DLD1 (cell line): Measurements from ENCODE around the gene UVRAG.
"Not testable (repeated sequence)": the region's sequence is repeated elsewhere in the genome, so short reads cannot be mapped to it uniquely, and the experiment has no call there.

ENCODE experiments used
- in situ Hi-C: cut with HindIII; loops from 2 replicates; pipeline ENCODE4 v1.10.0; 2017; ENCODE audit warnings: low sequenced_read_pairs

Gene UVRAG

GRCh38 chr11:75910426-75911145 is 95.6 kb downstream of the UVRAG start:
- in situ Hi-C loops, result loop anchor here (25.0 kb wide), 1 partner anchor 327 kb away; no protein-coding TSS in a partner anchor

- in situ Hi-C loops, result loop anchor here (25.0 kb wide), 1 partner anchor 326 kb away; no protein-coding TSS in a partner anchor
These were observed 96.4 kb downstream of the UVRAG start for GRCh38 chr11:75911459-75911858.

GRCh38 chr11:75913984-75914383 is 99.0 kb downstream of the UVRAG start:
- in situ Hi-C loops, result loop anchor here (25.0 kb wide), 1 partner anchor 323 kb away; no protein-coding TSS in a partner anchor

- in situ Hi-C loops, result loop anchor here (25.0 kb wide), 1 partner anchor 320 kb away; no protein-coding TSS in a partner anchor
These were observed 101.9 kb downstream of the UVRAG start for GRCh38 chr11:75916882-75917281.

GRCh38 chr11:75918331-75918730 is 103.3 kb downstream of the UVRAG start:
- in situ Hi-C loops, result loop anchor here (25.0 kb wide), 1 partner anchor 319 kb away; no protein-coding TSS in a partner anchor

GRCh38 chr11:75919525-75919924 is 104.5 kb downstream of the UVRAG start:
- in situ Hi-C loops, result loop anchor here (25.0 kb wide), 1 partner anchor 318 kb away; no protein-coding TSS in a partner anchor

- in situ Hi-C loops, result loop anchor here (25.0 kb wide), 1 partner anchor 316 kb away; no protein-coding TSS in a partner anchor
These were observed 105.8 kb downstream of the UVRAG start for GRCh38 chr11:75920848-75921247.

- in situ Hi-C loops, result loop anchor here (25.0 kb wide), 1 partner anchor 315 kb away; no protein-coding TSS in a partner anchor
These were observed 106.8 kb downstream of the UVRAG start for GRCh38 chr11:75921808-75922207.

GRCh38 chr11:75924966-75925784 is 110.2 kb downstream of the UVRAG start:
- in situ Hi-C loops, result loop anchor here (25.0 kb wide), 1 partner anchor 312 kb away; no protein-coding TSS in a partner anchor

GRCh38 chr11:75925785-75926164 is 110.8 kb downstream of the UVRAG start:
- in situ Hi-C loops, result no loop called here

GRCh38 chr11:75929706-75930105 is 114.7 kb downstream of the UVRAG start:
- in situ Hi-C loops, result no loop called here

GRCh38 chr11:75930534-75930933 is 115.5 kb downstream of the UVRAG start:
- in situ Hi-C loops, result no loop called here

GRCh38 chr11:75931124-75931523 is 116.1 kb downstream of the UVRAG start:
- in situ Hi-C loops, result no loop called here

- in situ Hi-C loops, result not testable (repeated sequence)
These were observed 118.7 kb downstream of the UVRAG start for GRCh38 chr11:75933736-75934135.

- in situ Hi-C loops, result no loop called here
These were observed 119.8 kb downstream of the UVRAG start for GRCh38 chr11:75934851-75935250.

- in situ Hi-C loops, result no loop called here
These were observed 123.5 kb downstream of the UVRAG start for GRCh38 chr11:75938543-75938942.

GRCh38 chr11:75939516-75939915 is 124.5 kb downstream of the UVRAG start:
- in situ Hi-C loops, result no loop called here

- in situ Hi-C loops, result no loop called here
These were observed 125.0 kb downstream of the UVRAG start for GRCh38 chr11:75939992-75940391.

GRCh38 chr11:75940911-75941310 is 125.9 kb downstream of the UVRAG start:
- in situ Hi-C loops, result no loop called here

GRCh38 chr11:75944515-75944914 is 129.5 kb downstream of the UVRAG start:
- in situ Hi-C loops, result no loop called here

- in situ Hi-C loops, result no loop called here
These were observed 130.4 kb downstream of the UVRAG start for GRCh38 chr11:75945446-75945845.
